HG03521 (cell line): ENCODE data around the gene POLR3K.

Experiments used
- ATAC-seq: cut with Tn5 transposase; IDR thresholded peaks from one replicate; pipeline ENCODE4 v1.9.1; 2021; ENCODE audit warnings: mild to moderate bottlenecking, moderate library complexity; ENCODE audit not compliant: unreplicated experiment

POLR3K gene

DNA sequence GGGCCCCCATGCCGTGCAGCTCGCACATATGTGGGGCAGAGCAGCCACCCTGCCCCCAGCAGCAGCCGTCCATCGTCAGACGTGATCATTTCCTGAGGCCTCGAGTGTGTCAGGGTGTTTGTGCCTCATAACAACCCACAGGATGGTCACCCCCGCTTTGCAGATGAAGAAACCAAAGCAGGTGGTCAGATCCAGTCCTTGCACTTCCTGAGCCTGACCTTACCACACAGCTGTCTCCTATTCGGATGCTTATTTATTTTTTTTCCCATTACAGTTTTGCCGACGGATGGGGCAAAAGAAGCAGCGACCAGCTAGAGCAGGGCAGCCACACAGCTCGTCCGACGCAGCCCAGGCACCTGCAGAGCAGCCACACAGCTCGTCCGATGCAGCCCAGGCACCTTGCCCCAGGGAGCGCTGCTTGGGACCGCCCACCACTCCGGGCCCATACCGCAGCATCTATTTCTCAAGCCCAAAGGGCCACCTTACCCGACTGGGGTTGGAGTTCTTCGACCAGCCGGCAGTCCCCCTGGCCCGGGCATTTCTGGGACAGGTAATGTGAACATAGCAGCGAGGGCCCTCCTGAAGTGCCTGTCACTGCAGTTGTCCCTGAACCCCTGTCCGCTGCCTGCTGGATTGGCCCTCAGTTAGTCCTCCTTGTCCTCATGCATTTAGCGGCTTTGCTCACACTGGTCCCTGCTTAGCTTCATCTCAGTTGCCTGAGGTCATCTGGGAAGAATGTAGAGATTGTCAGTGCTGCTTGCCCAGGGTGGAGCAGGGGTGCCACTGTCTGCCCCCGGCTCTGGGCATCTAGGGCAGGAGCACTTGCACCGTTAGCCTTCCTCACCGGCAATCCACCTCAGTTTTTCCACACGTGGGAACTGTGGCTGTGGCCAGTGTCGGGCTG is 26.0 kb upstream of the POLR3K start:
- ATAC-seq = no peak

DNA sequence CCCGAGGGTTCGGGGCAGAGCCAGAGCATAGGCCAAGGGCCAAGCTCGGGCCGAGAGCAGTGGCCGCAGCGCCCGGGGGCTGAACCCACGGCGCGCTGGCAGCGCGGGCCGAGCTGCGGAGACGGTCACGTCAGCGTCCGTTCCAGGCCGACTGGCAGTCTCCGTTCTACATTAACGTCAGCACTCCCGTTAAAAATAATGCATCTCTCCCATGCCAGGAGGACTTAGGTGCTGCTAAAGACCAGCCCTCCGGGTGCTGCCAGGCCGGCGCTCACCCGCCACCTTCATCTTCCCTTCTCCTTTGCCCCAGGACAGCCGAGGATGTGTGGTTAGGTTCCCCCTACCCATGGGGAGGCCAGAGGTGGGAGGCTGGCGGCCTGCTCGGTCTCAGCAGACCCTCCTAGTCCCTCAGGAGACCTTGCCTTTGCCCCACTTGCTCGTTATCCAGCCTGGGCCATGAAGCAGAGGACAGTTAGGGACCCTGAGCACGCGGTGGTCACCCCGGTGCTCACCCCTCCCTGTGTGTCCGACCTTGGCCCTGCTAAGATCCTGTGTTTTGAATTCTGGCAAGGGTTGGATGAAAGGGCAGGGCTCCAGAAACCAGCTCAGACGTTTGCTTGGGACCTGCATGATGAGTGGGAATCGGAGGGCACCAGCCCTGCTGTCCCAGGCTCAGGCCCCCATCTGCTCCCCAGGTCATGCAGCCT is 25.2 kb upstream of the POLR3K start:
- ATAC-seq = peak; percentile 15

DNA sequence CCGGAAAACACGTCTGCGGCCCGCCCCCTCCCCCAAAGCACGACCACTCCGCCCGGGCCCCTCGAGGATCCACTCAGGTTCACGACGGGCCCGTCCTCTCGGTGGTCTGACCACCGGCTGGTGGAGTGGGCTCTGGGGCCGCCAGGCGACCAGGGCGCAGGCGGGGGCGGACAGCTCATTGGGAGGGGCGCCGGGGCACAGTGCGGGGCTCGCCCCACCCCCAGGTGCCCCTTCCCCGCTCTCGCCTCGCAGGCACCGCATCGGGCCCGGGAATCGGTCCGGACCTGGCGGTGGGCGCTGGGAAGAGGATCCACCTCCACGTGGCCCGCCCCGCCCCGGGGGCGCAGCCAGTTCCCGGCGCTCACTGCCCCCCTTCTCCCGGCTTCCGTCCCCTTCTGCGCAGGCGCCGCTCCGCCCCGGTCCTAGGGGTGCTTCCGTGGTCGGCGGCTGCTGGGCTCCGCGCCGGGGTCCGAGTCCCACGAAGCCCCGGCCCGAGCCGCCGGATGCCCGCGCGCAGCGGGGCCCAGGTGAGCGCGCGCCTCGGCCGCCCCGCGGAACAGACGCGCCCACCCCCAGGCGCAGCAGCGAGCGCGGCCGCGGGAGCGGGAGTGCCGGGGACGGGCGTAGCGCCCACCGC is 24.5 kb upstream of the POLR3K start, which contains the start of gene MPG:
Gene MPG (plus strand): TSS at position 419 of the 637 bp plus-strand sequence. CDS start 85 bp downstream, at position 504.
- peak; percentile 81 for ATAC-seq

DNA sequence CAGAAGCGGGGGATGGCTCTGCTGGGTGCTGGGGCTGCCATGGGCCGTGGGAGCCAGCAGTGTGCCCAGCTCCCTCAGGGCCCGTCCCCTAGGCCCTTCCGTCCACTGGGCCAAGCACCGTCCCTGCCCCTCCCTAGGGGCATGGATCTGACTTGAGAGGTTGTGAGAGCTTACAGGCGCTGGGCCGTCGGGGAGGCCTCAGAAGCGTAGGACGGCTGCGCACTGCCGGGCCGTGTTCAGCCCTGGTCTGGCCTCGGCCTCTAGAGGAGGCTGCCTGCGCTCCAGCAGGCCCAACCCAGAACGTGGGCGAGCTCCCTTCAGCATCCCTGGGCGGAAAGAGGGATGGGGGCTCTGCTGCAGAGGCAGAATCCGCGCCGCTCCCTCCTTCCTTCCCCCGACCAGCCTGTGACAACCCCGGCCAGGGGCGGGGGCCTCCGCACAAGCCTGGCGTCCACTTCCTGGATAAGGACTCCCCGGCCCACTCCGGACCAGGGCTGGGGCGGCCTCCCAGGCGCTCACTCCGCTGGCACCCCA is 23.9 kb upstream of the POLR3K start:
- no peak for ATAC-seq

DNA sequence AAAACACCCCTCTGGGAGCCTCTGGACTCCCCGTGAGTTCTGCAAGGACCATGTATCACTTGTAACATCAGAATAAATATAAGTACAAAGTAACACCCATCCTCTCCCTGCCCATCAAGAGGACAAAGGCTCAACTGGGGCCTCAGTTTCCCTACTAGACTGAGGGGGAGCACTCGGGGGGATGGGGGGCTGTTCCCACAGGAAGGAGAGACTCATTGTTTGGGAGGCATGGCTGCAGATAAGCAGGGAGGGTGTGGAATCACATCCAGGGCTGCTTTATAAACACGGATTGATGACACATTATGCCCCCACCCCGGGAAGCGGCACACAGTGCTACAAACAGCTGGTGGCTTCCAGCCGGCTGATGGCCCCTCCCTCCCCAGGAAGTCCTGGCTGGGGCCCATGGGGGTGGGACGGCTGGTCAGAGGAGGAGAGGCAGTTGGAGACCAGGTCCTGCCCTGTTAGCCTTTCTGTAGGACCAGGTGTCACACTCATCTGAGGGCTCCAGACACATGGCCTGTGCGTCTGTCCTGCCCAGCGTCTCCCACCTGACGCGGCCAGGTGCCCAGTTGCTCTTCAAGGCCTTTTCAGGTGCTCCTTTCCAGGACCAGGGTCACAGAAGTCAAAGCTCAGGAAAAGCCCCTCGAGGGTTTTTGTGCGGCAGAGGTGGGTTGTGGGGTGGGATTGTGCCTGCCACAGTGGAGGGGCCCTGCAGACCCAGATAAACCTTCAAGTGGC is 23.3 kb upstream of the POLR3K start:
- no peak for ATAC-seq

DNA sequence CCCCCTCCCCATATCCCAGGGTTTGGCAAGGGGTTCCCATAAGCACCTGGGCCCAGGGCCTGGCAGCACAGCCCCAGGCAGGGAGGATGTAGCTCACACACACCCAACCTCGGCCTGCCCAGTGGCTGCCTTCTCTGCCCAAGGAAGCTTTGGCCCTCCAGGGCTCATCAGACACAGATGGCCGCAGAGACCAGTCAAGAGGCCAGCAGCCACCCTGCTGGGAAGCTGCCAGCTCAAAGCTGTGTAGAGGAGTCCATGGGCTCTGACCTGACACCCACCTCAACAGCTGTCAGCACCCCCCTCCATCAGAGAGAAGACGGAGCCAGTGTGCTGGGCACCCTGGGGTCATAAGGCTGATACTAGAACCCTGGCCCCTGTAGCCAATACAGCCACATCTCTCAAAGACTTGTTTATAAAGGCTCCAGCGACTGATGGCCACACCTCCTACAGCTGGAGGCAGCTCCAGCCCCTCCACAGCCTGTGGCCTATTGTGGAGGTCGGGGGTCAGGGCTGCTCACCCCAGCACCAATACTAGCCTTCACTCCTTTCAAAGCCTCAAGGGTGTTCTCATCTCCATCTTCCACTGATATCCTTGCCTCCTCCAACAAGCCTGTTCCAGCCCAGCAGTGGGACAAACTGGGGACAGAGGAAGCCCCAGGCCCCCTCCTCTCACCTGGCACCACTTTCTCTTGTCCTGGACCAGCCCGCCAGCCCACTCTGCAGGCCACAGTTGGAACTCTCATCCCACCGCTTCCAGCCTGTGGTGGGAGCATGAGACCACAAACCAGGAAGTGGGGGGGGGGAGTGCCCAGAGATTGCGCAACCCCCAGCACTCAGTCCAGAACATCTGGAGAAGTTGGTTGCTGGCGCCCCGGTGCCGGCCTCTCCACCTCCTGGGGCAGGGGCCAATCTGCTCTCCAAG is 22.4 kb upstream of the POLR3K start:
- ATAC-seq = no peak

DNA sequence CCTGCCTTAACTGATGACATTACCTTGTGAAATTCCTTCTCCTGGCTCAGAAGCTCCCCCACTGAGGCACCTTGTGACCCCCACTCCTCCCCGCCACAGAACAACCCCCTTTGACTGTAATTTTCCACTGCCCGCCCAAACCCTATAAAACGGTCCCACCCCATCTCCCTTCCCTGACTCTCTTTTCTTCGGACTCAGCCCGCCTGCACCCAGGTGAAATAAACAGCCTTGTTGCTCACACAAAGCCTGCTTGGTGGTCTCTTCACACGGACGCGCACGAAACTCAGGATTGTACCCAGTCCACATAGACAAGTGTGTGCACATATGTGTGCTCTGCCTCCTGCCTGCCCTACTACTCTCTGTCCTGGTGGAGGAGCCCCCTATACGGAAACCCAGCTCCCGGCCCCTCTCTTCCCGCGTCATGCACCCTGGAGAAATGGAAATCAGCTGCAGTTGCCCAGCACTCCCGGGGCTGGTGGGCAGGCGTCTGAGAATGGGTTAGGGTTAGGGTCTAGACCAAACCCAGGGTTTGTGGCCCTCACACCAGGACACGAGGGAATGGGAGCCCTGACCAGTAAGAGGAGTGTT is 21.4 kb upstream of the POLR3K start:
- ATAC-seq = no peak

DNA sequence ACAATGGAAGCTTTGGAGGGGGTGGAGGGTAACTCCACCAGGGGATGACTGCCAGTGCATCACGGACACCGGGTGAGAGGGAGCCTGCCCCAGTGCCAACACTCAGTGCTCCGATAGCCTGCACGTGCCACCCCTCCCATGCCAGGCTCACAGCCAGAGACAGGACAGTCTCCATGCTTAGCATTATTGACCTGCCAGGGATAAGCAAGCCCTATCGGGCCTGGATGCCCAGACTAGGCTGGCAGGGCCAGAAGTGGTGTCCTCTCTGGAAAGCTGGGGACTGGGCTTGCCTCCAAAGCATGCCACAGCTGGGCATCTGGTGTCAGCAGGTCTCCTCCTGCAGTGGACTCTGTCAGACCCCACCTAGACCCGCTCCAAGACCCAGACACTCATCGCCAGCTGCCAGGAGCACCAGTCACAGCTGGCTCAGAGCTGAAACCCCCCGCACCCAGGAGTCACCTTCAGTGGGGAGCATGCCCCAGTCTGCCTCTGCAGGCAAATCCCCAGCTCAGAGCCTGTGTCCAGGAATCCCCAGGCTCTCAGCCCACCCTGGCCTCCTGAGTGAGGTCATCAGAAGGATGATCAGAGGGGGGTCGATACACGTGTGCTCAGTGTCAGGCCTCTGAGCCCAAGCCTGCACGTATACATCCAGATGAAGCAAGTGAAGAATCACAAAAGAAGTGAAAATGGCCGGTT is 20.8 kb upstream of the POLR3K start:
- ATAC-seq = no peak

DNA sequence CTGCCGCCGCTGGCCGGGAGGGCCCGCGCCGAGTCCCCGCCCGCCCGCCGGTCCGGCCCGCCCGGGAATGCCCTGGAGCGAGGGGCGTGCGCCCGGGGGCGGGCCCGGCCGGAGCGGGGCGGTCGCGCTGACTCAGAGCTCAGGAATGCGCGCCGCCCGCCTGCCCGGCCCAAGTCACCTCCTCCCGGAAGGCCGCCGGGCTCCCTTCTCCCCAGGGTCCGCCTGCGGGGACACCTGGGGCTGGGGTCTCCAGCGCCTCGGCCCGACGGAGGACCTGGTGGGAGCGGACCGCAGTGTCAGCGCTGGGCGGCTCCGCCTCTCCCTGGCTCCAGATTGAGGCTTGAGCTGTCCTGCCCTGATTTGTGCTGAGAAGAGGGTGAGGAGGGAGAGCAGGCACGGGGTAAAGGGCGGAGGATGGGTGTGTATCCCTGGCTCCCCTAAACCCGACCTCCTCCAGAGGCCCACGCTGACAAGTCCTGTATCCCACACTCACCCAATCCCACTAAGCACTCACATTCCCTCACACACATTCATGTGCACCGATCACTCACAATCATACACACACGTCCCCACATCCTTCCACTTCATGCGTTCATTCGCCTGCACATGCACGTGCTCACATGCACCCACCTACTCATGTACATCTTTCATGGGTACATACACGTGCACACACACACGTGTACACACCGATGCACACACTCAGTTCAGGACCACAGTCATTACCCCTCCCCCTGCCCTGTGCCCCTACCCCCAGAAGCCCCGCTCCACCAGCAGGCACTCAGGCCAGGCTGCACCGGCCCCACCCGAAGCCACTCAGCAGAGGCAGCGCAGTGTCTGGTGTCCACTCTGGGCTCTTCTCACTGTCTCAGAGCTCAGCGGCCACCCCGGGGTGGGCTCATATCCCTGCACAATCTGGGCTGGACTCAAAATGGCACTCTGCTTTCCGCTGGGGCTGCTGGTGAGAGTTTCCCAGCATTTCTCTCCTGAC is 19.4 kb upstream of the POLR3K start, which contains the start of gene RHBDF1:
Gene RHBDF1 (minus strand): TSS at position 71 of the 988 bp plus-strand sequence. CDS start 7,616 bp downstream, outside the sequence.
- ATAC-seq = no peak

DNA sequence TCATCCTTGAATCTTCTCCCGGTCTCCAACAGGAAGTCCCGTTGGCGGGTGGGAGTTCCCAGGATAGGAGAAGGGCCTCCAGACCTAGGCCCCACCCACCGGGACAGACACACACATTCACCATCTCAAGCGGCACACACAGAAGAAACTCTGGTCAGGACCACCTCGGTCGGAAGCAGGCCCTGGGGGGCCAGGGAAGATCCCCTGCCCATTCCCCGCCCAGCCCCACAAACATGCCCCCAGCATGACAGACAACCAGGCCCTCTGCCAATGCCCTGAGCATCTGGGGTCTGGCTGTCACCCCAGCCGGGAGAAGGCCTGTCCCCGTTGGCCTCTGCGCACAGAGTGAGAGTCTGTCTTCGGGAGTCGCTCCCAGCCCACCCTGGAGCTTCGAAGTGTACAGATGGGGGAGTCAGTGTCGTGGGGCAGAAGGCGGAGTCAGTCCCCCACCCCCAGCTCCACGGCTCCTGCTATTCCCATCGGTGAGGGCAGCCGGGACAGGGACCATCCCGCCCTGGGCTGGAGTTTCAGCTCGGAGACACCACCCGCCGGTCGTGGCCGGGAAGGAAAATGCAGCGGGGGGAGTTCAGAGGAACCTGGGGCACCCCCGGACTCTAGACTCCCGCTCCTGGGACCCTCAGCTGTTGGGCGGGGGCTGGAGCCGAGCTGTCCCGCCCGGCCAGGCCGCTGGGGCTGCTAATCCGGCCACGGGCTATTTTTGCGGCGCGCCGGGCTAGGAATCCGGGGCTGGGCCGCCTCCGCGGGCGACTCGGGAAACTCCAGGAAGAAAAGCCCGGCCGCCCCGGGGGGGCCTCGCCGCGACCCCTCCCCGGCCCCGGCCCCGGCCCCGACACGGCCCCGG is 18.4 kb upstream of the POLR3K start:
- no peak for ATAC-seq

DNA sequence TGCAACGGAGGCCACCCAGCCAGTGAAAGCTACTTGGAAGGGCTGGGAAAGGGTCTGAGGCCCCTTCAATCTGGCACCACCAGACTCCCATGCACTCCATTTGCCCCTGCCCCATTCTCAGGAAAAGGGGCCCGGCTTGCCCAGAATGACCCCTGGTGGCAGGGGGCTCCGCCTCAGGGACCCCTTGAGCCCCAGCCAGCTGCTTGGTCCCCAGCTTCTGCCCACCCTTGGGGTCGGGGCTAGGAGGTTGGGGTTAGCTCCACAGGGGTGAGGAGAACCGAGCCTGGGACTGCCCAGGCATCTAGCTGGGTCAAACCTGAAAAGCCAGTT is 17.8 kb upstream of the POLR3K start:
- no peak for ATAC-seq

DNA sequence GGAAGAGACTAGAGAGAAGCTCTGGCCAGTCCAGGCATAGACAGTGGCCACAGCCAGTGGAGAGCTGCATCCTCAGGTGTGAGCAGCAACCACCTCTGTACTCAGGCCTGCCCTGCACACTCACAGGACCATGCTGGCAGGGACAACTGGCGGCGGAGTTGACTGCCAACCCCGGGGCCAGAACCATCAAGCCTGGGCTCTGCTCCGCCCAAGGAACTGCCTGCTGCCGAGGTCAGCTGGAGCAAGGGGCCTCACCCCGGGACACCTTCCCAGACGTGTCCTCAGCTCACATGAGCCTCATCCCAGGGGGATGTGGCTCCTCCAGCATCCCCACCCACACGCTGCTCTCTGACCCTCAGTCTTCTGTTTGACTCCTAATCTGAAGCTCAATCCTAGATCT is 15.8 kb upstream of the POLR3K start:
- no peak for ATAC-seq

DNA sequence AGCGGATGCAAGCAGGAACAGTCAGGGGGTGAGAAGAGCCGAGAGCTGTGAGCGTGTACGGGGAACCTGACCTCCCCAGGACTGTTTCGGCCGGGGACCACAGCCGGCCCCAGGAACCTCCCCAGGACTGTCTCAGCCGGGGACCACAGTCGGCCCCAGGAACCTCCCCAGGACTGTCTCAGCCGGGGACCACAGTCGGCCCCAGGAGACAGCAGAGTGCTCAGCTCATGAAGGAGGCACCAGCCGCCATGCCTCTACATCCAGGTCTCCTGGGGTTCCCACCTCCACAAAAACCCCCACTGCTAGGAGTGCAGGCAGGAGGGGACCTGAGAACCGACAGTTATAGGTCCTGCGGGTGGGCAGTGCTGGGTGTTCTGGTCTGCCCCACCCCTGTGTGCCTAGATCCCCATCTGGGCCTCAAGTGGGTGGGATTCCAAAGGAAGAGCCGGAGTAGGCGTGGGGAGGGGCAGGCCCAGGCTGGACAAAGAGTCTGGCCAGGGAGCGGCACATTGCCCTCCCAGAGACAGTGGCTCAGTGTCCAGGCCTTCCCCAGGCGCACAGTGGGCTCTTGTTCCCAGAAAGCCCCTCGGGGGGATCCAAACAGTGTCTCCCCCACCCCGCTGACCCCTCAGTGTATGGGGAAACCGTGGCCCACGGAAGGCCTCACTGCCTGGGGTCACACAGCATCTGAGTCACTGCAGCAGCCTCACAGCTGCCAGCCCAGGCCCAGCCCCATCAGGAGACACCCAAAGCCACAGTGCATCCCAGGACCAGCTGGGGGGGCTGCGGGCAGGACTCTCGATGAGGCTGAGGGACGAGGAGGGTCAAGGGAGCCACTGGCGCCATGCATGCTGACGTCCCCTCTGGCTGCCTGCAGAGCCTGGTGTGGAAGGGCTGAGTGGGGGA is 14.7 kb upstream of the POLR3K start:
- ATAC-seq = no peak

DNA sequence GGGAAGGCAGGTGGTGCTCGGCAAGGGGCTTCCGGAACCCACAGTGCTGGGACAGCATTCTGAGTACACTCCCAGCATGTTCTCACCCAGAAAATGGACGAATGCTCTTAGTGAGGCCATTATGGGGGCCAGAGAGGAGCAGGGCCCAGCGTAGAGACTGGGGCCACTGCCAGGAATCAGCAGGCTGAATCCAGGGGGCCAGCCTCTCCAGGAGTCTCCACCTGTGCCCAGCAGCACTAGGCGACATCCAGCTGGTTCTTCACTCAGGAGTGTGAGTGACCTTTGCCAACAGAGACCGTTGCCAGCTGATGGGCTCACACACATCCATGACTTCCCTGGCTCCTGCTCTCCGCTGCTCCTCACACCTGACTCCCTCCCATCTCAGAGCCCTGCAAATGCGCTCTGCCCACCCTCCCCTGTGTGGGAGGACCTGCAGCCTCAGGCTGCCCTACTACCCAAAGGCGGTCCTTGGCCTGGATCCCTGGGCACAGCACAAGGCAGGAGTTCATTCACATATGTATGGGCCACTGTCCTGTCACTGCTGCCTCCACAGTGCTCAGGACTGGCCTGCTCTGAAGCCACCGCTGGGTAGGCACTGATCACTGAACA is 13.9 kb upstream of the POLR3K start:
- ATAC-seq = no peak
